GM23338 (cell line): ENCODE measurements around the gene GRID1. TPM values are rescaled to one million over a fixed set of nuclear protein-coding genes. Genes with fewer than 3 reads are reported as not detected.

Experiments
- ATAC-seq: fragments of 200-7000 bp; cut with Tn5 transposase; 3 replicates; pipeline ENCODE4 v1.9.1; 2020
- DNase-seq: peaks from one replicate; pipeline ENCODE4 v3.0.0-alpha.2; 2015; ENCODE audit warnings: low spot score
- H2AFZ ChIP-seq: fragments of 200-600 bp; sonication (generic); 2 replicates; pipeline ENCODE4 v1.8.0; 2016; ENCODE audit warnings: antibody characterized with exemption, mild to moderate bottlenecking, moderate library complexity
- H3F3A ChIP-seq: fragments of 200-600 bp; sonication (generic); replicated peaks from 2 replicates; pipeline ENCODE4 v1.8.0; 2017; ENCODE audit warnings: antibody characterized with exemption, mixed run types, low read depth
- H3K27ac ChIP-seq: fragments of 200-600 bp; sonication (generic); 2 replicates; pipeline ENCODE4 v1.6.1; 2016; ENCODE audit warnings: low read depth
- H3K27me3 ChIP-seq: fragments of 200-600 bp; sonication (generic); 2 replicates; pipeline ENCODE4 v1.8.0; 2016; ENCODE audit warnings: mild to moderate bottlenecking, mixed run types, moderate library complexity; ENCODE audit not compliant: insufficient read depth
- H3K36me3 ChIP-seq: fragments of 200-600 bp; sonication (generic); 2 replicates; pipeline ENCODE4 v1.8.0; 2016; ENCODE audit warnings: mild to moderate bottlenecking; ENCODE audit not compliant: insufficient read depth
- H3K4me1 ChIP-seq: fragments of 200-600 bp; sonication (generic); 2 replicates; pipeline ENCODE4 v1.8.0; 2016; ENCODE audit warnings: mild to moderate bottlenecking, moderate library complexity; ENCODE audit not compliant: insufficient read depth
- H3K4me2 ChIP-seq: fragments of 200-600 bp; sonication (generic); 2 replicates; pipeline ENCODE4 v1.7.1; 2017; ENCODE audit warnings: mixed run types
- H3K4me3 ChIP-seq: fragments of 200-600 bp; sonication (generic); 2 replicates; pipeline ENCODE4 v1.6.1; 2016; ENCODE audit warnings: mixed run types
- H3K79me2 ChIP-seq: fragments of 200-600 bp; sonication (generic); replicated peaks from 2 replicates; pipeline ENCODE4 v1.8.0; 2017; ENCODE audit warnings: mild to moderate bottlenecking; ENCODE audit not compliant: insufficient read depth
- H3K9me2 ChIP-seq: fragments of 200-600 bp; sonication (generic); 2 replicates; pipeline ENCODE4 v1.8.0; 2017; ENCODE audit not compliant: insufficient read depth
- H4K20me1 ChIP-seq: fragments of 200-600 bp; sonication (generic); replicated peaks from 2 replicates; pipeline ENCODE4 v1.8.0; 2017; ENCODE audit warnings: mild to moderate bottlenecking; ENCODE audit not compliant: insufficient read depth
- H3K27ac Mint-ChIP-seq: 2 replicates; pipeline ENCODE4 v1.8.0; 2020; ENCODE audit warnings: inconsistent platforms, mild to moderate bottlenecking, moderate library complexity, mixed read lengths
- H3K27me3 Mint-ChIP-seq: 3 replicates; pipeline ENCODE4 v1.8.0; 2022; ENCODE audit warnings: low read depth, mild to moderate bottlenecking, moderate library complexity, mixed read lengths, inconsistent platforms; ENCODE audit not compliant: insufficient read depth, poor library complexity
- H3K36me3 Mint-ChIP-seq: 3 replicates; pipeline ENCODE4 v1.8.0; 2021; ENCODE audit warnings: low read depth, mild to moderate bottlenecking, inconsistent platforms, moderate library complexity, mixed read lengths
- H3K4me1 Mint-ChIP-seq: 3 replicates; pipeline ENCODE4 v1.8.0; 2020; ENCODE audit warnings: mild to moderate bottlenecking, inconsistent platforms, mixed read lengths
- H3K4me3 Mint-ChIP-seq: 3 replicates; pipeline ENCODE4 v1.8.0; 2021; ENCODE audit warnings: moderate library complexity, mild to moderate bottlenecking, inconsistent platforms, mixed read lengths
- H3K9me3 Mint-ChIP-seq: 3 replicates; pipeline ENCODE4 v1.8.0; 2020; ENCODE audit warnings: moderate library complexity, mild to moderate bottlenecking, inconsistent platforms, mixed read lengths
- CREB1 ChIP-seq: fragments of 250-450 bp; sonication (Bioruptor Pico); IDR thresholded peaks from 2 replicates; pipeline ENCODE4 v1.5.0; 2020; ENCODE audit warnings: low read depth, mild to moderate bottlenecking, moderate library complexity
- CTCF ChIP-seq, 2 experiments: fragments of 200-600 bp in 1 of 2; sonication (generic) in 1 of 2; conservative IDR thresholded peaks; 2 replicates each; pipeline versions ENCODE4 v1.5.1 to v1.6.1; 2016 to 2017; ENCODE audit warnings: antibody characterized with exemption in 2 of 2, low read depth in 2 of 2, mild to moderate bottlenecking in 2 of 2, moderate library complexity in 1 of 2
- ETS1 ChIP-seq: IDR thresholded peaks from 2 replicates; pipeline ENCODE4 v1.6.1; 2016; ENCODE audit warnings: antibody characterized with exemption
- REST ChIP-seq: IDR thresholded peaks from one replicate; pipeline ENCODE4 v1.6.1; 2018; ENCODE audit warnings: antibody characterized with exemption; ENCODE audit not compliant: unreplicated experiment
- ZNF462 ChIP-seq: fragments of 250-450 bp; sonication (Bioruptor Pico); IDR thresholded peaks from 2 replicates; pipeline ENCODE4 v1.5.0; 2020; ENCODE audit warnings: mild to moderate bottlenecking, moderate library complexity
- polyA plus RNA-seq: library from polyadenylated mRNA; unstranded; fragments of >200 nt; fragmentation: Nextera tagmentation; extraction: Ambion mirVana; gene quantifications from 2 replicates; pipeline ENCODE4 v1.2.1, GENCODE V29; 2016
- total RNA-seq: library from RNA; depleted of rRNA; stranded (reverse); fragments of >200 nt; shearing (Covaris generic); gene quantifications from 2 replicates; pipeline ENCODE4 v1.2.3, GENCODE V29; 2014

GRID1 gene
- total and polyA plus RNA-seq, 2 experiments from 2014 or later, result 0.14 to 0.15 TPM

GRCh38 chr10:86362586-86363183, 3.9 kb downstream of the GRID1 start (continued):
- TF ChIP-seq ETS1, result no peak
- TF ChIP-seq REST, result no peak
- no peak for TF ChIP-seq CREB1 (CRISPR knock-in tag)
- peak in 1 of 2 experiments; percentile 22; a peak in 1 of 4 replicates for TF ChIP-seq CTCF (conservative IDR thresholded peaks at IDR 0.05; ENCODE audit: low read depth in 2 of 2)

- Histone ChIP-seq H3K79me2 (no peaks in the 10 kb centered on the region), H4K20me1 (0 out of 2 replicates have a peak, but pooled peaks cover 7% of the 10 kb centered on the region), H3K36me3 (no peaks in the 10 kb centered on the region), H3K4me2 (no peak overlapping the region; the same call in 1 of the 2 replicates), H3K4me1 (peaks cover 18% of the 10 kb centered on the region; the same call in 1 of the 2 replicates), H3K27me3 (peaks cover 72% of the 10 kb centered on the region), H3K9me2 (no peaks in the 10 kb centered on the region), H3K4me3 (no peak overlapping the region), H3F3A (no peaks in the 10 kb centered on the region), H2AFZ (no peak overlapping the region), H3K27ac (no peak overlapping the region)
- H3K36me3 Mint-ChIP-seq, result no peaks in the 10 kb centered on the region; the same call in 2 of the 3 replicates
- no peak overlapping the region for H3K27ac Mint-ChIP-seq
- no peak for ATAC-seq
- no peak for TF ChIP-seq ZNF462 (CRISPR knock-in tag)
- DNase-seq, result no peak
- H3K4me3 Mint-ChIP-seq, result peak overlapping the region; percentile 79; the same call in 2 of the 3 replicates
- peaks cover 18% of the 10 kb centered on the region for H3K4me1 Mint-ChIP-seq
- H3K9me3 Mint-ChIP-seq, result no peaks in the 10 kb centered on the region; the same call in none of the 3 replicates
- peaks cover 60% of the 10 kb centered on the region for H3K27me3 Mint-ChIP-seq
Observed at GRCh38 chr10:86362129-86362527, 4.5 kb downstream of the GRID1 start.
